ENCODE measurements around the gene STRN.
"Not testable (repeated sequence)": the region's sequence is repeated elsewhere in the genome, so short reads cannot be mapped to it uniquely, and the experiment has no call there.

STRN gene

GRCh38 chr2:36964496-36965058 lies 1.8 kb downstream of the STRN start:
- DNase-seq (ENCODE audit: low spot score) = peak; percentile 3

GRCh38 chr2:36963734-36964133 lies 2.6 kb downstream of the STRN start:
- no peak for DNase-seq (ENCODE audit: low spot score)

GRCh38 chr2:36963106-36963505 lies 3.2 kb downstream of the STRN start:
- no peak for DNase-seq (ENCODE audit: low spot score)

- DNase-seq (ENCODE audit: low spot score) = no peak
These were observed 5.6 kb downstream of the STRN start for GRCh38 chr2:36960773-36961172.

GRCh38 chr2:36960005-36960675 lies 6.2 kb downstream of the STRN start:
- DNase-seq (ENCODE audit: low spot score) = peak; percentile 2

GRCh38 chr2:36954977-36955607 lies 11.2 kb downstream of the STRN start:
- no peak for DNase-seq (ENCODE audit: low spot score)

- no peak for DNase-seq (ENCODE audit: low spot score)
These were observed 13.6 kb downstream of the STRN start for GRCh38 chr2:36952748-36953197.

GRCh38 chr2:36951574-36951973 lies 14.8 kb downstream of the STRN start:
- peak; percentile 15 for DNase-seq (ENCODE audit: low spot score)

GRCh38 chr2:36951027-36951518 lies 15.3 kb downstream of the STRN start:
- no peak for DNase-seq (ENCODE audit: low spot score)

- no peak for DNase-seq (ENCODE audit: low spot score)
These were observed 16.5 kb downstream of the STRN start for GRCh38 chr2:36949845-36950244.

- not testable (repeated sequence) for DNase-seq (ENCODE audit: low spot score)
These were observed 21.1 kb downstream of the STRN start for GRCh38 chr2:36945240-36945639.

GRCh38 chr2:36941867-36942266 lies 24.5 kb downstream of the STRN start:
- no peak for DNase-seq (ENCODE audit: low spot score)

- not testable (repeated sequence) for DNase-seq (ENCODE audit: low spot score)
These were observed 29.8 kb downstream of the STRN start for GRCh38 chr2:36936526-36936925.

- not testable (repeated sequence) for DNase-seq (ENCODE audit: low spot score)
These were observed 34.6 kb downstream of the STRN start for GRCh38 chr2:36931688-36932087.

GRCh38 chr2:36930787-36931410 lies 35.4 kb downstream of the STRN start:
- DNase-seq (ENCODE audit: low spot score) = peak; percentile 18

GRCh38 chr2:36926175-36927132 lies 39.9 kb downstream of the STRN start:
- not testable (repeated sequence) for DNase-seq (ENCODE audit: low spot score)

- DNase-seq (ENCODE audit: low spot score) = not testable (repeated sequence)
These were observed 43.7 kb downstream of the STRN start for GRCh38 chr2:36922629-36923028.

GRCh38 chr2:36921984-36922383 lies 44.4 kb downstream of the STRN start:
- DNase-seq (ENCODE audit: low spot score) = no peak

- DNase-seq (ENCODE audit: low spot score) = no peak
These were observed 47.1 kb downstream of the STRN start for GRCh38 chr2:36919041-36919837.

- no peak for DNase-seq (ENCODE audit: low spot score)
These were observed 48.0 kb downstream of the STRN start for GRCh38 chr2:36918307-36918706.

- DNase-seq (ENCODE audit: low spot score) = no peak
These were observed 50.7 kb downstream of the STRN start for GRCh38 chr2:36915627-36916026.
